Stimulated activated CD4-positive, alpha-beta T cell treated with anti-CD3 and anti-CD28 coated beads, Interleukin-1b, Interleukin-23, amount 100 ng/mL, for 1 hour (primary cell): ENCODE measurements around the gene CDC123.

Experiments
- DNase-seq, 2 donors: peaks; one replicate each; pipeline ENCODE4 v3.0.0-alpha.2; 2020; ENCODE audit warnings: low read depth in 2 of 2

CDC123 gene

GRCh38 chr10:12299222-12299965 is 103.4 kb downstream of the CDC123 start:
- DNase-seq, result no peak
